NCI-H2171 (cell line): Measurements from ENCODE around the gene DSCAML1.

Source experiments
- DNase-seq: peaks from one replicate; lab custom pipeline; 2025; lab: John Stamatoyannopoulos, UW

DSCAML1 gene

DNA sequence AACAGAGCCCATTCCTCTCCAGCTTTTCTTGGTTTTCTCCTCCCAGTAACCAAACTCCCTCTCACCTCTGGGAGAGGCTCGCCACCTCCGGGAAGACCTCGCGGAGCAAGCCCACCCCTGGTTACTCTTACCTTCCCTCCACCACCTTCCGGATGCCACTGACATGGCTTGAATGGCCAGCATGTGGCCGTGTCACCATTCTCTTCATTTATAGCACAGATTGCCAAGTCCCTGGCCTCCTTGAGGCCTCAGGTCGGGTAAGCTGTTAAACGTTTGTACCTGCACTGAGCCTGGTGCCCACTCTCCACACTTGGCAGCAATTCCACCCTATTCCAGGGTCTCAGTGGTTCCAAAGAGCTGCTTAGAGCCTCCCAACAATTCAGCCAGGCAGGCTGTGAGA, 35.5 kb upstream of the DSCAML1 start:
- no peak for DNase-seq

DNA sequence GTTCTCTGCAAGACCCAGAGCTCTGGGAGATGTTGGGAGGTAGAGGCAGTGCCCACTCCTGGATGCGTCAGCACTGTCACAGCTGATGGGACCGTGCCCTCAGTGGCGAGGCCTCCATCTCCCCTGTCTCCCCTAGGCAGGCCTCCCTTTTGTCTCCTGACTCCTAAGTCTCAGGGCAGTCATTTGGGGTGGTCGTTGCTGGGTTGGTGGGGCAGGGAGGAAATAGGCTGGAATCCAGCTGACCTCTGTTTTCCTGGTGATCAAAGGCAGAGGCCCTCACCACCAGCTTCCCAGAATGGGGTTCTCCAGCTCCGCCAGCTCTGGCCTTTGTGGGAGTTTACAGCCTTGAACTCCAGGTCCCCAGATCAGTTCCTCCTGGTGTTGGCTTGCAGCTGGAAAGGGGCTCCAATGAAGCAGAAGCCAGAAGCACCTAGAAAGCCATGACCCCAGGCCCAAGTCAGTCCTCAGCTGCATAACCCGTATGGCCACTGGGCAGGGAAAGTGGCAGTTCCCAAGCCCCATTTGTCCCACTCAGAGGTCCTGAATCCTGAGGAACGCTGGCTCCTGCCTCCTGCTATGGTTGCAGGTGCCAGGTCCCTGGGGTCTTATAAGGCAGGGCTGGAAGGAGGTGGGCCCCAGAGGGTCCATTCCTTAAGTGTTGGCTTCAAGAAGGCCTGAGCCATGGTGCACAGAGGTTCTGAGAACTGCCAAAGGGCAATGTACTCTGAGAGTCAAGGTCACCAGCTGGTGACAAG, 34.8 kb upstream of the DSCAML1 start:
- no peak for DNase-seq

DNA sequence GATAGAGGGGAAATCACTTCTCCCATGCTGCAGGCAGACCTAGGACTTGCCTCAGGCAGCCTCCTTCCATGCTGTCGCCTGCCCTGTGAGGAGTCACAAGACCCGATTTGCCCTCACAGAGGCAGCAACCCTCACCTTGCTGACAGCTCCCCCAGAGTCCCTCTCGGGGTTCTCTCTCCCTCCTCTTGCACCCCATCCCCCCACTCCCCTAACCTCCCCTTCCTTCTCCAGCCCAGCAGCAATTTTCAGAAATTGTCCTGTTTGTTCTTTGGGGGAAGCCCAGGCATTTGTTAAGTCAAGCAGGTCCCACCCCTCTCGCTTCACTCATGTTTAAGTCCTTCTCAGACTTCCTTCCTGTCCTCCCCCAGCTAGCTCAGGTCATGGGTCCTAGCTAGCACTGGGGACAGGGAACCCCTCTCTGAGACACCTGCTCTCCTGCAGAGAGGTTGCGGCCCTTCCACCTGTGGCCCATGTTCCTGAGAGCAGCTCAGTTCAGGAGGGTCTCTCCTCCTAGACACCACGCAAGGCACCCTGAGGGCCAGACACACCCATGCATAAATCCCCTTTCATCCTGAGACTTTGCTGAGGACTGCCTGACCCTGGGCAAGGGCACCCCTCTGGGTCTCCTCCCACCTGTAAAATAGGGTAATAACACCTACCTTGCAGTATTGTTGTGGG, 33.8 kb upstream of the DSCAML1 start:
- DNase-seq = no peak

DNA sequence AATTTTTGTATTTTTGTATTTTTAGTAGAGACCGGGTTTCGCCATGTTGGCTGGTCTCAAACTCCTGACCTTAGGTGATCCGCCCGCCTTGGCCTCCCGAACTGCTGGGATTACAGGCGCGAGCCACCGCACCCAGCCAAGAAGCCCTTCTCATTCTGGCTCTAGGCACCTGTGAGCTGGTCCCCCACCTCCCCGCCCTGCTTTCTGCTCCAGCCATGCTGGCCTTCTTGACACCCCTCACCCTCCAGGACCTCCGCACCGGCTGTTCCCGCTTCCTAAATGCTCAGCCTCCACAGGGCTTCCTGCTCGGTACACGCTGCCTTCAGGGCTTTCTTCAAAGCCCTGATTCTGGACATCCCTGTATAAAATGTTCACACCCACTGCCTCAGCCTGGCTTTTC, 33.1 kb upstream of the DSCAML1 start:
- no peak for DNase-seq

DNA sequence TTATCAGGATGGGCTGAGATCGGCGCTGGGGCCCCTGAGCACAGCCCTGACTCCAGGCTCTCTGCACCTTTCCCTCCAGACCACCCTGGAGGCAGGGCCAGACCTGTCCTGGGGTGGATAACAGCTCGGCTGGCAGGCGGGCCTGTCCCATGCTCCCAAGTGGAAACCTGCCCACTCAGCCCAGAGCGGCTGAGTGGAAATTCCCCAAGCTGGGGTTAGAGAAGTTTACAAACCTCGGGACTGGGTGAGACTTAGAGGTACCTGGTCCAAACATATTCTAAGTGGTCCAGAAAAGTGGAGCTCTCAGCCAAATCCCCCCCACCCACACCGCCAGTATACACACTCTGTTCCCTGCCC, 32.3 kb upstream of the DSCAML1 start:
- DNase-seq = no peak

DNA sequence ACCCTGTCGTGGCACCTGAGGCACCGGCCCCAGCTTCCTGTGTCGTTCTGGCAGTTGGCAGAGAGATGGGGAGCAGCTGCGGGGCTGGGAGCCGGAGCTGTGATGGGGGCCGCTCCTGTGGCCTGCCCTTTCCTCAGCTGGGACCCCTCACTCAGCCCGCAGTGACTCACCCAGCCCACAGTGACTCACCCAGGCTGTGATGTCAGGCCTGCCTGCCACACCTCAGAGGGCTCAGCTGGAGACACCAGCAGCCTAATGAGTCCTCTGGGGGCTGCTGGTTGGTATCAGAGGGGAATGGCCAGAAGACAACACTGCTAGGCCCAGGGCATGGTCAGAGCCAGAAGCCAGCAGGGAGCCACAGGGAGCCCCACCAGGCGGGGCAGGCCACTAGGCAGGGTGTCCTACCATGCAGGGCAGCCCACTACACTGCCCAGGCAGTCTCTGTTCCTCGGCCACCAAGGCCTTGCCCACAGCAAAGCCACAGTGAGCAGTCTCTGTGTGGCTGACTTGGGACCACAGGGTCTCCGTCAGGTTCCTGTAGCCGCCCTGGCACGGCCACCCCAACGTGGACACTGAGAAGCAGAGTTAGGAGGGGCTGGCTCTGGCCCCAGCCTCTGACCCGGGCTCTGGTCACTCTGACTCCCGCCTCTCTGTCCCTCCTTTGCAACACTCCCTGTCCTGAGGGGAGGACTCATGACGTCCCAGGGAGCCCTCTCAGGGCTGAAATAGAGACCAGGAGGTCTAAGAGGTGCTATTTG, 31.8 kb upstream of the DSCAML1 start:
- no peak for DNase-seq

DNA sequence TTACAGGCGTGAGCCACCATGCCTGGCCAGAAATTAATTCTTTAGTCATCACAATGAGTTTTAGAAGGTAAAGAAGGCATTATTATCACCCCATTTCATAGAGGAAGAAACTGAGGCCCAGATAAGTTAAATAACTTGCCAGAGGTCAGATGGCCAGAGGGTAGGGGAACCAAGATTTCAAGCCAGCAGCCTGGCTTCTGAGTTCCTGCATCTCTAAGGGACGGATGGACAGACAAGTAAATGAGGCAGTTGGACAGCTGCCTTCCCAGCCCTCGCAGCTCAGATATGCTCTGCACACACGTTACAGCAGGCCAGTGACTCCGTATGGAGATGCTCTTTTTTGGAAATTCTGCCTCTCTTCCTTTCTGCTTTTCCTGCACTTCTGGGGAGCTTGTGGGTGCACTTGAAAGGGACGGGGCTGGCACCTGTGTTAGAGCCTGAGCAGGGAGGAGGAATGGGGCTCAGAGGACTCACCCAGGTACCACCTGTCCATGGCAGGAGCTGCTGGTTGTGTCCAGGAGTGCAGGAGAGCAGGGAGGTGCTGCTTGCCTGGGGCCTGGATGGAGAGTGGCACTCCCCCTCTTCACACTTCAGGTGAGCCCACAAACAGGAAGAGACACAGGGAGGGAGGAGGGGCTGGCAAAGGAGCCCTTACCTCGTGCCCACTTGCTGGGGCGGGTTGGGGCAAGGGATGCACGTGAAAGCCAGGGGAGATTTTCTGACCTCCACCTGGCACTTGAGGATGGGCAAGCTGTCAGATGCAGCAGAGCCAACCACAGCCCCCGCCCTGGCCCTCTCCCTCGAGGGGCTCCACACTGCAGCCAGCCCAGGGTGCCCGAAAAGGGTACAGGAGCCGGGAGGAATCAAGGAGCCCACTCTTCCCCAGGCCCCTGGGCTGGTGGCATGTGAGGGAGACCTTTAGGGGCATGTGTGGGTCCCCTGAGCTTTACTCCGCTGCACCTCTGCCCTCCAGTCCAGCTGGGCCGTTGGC, 30.8 kb upstream of the DSCAML1 start:
- no peak for DNase-seq

DNA sequence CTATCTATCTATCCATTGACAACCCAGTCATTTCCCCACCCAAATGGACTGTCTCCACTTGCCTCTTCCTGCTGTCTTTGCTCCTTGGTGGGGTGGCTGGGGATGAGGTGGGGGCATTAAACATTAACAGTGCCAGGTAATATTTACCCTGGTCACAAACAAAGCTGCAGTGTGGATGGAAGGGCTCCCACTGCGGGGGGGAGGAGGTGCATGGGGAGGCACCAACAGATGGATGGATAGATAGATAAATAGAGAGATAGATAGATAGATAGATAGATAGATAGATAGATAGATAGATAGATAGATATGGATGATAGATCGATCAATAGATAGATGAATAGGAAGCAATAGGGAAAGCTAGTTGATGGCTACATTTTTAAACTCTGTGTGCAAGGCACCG, 29.8 kb upstream of the DSCAML1 start:
- DNase-seq = no peak

DNA sequence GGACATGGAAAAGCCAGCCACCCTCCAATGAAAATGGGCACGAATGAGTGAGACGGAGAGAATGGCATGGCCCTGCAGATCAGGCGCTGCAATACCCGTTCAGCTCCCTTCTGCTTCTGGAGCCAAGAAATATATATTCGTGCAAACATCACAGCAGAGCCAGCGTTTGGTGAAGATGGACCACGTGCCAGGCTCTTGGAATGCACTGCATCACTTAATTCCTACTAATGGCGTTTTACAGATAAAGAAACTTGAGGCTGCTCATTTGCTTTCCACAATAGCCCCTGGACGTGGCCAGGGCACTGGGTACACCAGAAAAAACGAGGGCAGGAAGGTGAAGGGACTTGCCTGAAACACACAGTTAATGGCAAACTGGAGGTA, 29.2 kb upstream of the DSCAML1 start:
- DNase-seq = no peak

DNA sequence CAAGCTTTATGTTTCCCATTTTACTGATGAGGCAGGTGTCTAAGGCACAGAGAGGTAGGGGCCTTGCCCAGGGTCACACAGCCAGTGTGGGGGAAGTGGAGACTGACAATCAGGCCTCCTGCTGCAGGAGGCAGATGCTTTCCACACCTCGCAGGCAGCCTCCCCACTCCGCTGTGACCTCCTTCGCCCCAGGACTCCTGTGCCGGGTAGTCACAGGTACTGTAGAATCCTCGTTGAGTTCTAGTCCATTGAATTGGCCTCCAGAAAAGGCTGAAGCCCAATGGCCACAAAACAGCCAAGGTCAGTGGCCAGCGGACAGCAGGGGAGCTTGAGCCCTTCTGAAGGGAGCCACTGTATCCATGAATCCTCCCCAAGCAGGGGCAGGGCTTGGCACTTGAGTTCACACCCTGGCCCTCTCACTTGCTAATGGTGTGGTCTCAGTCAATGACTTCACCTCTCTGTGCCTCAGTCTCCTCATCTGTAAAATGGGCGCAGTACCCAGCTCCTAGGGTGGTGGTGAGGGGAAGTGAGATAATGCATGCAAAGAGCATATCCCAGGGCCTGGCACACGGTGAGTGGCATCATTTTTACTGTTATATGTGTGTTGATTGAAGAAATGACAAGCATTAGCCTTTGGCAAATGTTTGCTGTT, 28.6 kb upstream of the DSCAML1 start:
- DNase-seq = no peak

DNA sequence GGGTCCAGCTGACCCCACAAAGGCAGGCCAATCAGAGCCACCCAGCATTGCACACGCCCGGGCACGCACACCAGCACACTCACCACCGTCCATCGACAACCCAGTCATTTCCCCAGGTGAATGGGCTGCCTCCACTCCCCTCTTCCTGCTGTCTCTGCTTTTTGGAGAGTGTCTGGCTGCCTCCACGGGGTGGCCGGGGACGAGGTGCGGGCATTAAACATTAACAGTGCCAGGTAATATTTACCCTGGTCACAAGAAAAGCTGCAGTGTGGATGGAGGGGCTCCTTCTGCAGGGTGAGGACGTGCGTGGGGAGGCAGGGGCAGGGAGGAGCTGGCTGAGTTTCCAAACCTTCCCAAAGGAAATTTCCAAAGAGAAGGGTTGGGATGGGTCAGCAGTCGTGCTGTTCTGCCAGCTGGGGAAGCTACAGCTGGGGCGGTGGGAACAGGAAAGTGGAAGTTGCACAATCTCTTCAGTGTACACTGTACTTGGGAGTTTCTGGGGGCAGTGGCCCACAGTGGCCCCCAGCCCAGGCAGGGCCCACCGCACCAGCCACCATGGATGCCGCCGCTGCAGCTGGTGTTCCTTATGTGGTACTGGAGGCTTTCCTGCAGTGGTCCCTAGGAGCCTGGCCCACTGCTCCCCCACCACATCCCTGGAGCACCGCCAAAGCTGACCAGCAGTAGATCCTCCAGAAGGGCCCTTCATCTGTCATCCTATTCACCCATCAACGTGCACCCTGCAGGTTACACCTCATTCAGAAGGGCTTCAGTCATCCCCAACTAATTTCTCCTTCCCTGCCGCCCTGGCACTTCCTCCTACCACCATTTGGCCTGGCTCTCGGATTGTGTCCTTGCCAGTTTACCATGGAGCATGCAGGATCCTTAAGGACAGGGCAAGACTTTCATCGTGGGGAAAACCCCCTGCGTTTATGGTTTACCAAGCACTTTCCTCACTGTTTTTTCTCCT, 27.8 kb upstream of the DSCAML1 start, which contains the start of gene FXYD2:
Gene FXYD2 (minus strand): TSS at position 174 of the 967 bp plus-strand sequence. CDS start 66 bp downstream, at position 108.
- DNase-seq = no peak

DNA sequence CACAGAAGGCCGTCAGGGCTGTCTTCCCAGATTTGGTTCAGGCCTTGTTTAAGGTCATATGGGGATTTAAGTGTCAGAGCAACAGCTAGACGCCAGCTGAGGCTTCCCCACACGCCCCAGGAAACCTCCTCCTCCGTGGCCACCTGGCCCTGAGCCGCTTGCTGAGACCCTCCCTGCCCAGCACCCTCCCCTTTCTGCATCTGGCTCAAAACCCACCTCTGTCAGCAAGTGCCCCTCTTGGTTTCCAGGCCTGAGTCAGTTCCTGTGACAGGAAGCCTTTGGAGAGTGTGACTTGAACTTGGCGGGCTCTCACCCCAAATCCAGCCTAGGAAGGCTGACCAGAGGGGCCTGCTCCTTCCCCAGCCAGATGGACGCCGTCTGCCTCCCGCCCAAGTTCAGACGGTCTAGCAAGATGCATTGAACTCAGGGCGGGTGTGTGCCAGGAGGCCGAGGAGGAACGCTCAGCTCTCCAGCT, 27.0 kb upstream of the DSCAML1 start:
- no peak for DNase-seq

DNA sequence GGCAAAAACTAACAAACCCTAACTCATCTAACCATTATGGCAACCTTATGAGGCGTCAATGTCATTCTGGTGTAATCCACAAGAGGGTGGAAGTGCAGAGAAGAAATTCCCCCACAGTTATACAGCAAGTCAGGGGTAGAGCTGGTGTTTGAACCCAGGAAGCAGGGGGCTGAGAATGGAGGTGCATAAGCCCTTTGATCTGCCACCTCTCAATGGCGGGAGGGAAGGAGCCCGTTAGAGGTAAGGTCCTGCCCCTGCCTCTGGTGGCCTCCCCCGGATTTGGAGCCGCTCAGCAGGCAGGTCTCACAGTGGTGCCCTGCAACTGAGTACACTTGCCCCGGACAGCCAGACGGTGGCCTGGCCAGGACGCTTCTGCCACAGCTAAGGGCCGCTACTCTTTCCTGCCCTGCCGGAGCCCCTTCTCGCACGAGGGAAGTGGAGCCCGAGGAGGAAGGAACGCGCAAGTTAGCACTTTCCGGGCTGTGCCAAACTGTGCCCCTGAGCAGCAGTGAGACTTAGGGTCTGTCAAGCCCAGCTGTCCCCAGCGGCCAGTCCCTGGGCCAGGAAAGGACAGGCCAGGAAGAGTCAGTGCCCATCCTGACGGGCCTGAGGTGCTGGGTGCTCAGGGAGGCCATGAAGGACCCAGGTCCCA, 26.4 kb upstream of the DSCAML1 start:
- no peak for DNase-seq

DNA sequence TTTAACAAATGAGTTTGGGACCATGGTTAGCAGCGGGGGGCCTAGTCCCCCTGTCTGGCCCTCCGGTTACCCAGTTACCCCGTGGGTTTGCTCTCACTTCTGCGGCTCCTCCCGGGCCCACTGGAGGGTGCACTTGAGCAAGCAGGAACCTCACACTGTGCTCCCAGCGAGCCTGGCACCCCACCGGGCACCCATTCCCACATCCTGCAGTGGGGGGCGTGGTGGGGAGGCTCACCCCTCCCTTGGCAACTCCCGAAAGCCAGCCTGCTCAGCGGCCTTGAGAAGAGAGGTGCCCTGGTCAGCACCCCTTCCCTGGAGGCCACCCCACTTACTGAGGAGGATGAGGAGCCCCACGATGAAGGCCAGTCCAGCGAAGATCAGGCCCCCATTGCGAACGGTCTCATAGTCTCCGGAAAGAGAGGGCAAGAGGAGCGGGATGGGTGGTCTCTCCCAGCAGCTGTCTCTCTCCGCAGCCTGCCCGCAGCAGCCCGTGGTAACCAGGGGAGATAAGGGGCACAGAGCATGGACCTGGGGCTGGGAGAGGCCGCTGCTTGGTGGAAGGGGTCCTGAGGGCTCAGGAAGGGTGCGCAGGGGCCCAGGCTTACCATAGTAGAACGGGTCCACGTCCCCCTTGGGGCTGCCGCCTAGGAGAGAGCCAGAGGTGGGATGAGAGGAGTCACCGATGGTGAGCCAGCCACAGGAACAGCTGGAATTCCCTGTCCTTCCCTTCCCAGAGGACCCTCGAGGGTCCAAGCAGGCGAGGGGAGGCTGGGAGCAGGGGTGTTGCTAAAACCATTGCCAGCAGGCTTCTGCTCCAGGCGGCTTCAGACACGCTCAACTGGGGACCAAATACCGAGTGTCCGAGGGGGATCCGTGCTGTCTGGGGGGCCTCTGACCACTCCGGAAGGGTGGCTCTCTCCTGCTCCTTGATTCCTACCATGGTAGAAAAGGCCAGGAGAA, 25.3 kb upstream of the DSCAML1 start:
- no peak for DNase-seq

DNA sequence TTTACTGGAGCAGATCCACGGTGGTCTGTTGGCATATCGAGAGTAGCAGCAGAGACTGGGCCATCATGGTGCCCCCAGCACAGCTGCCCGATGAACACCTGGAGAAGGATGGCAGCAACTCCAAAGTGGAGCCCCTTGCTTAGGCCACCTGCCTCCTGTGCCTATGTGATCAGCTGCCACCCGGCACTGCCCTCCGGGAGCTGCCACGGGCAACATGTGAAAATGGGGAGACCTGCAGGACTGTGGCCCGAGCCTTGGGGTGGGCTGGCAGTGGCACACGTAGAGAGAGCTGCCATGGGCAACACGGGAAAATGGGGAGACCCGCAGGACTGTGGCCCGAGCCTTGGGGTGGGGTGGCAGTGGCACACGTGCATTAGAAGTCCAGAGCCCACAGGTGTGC, 24.4 kb upstream of the DSCAML1 start:
- DNase-seq = no peak

DNA sequence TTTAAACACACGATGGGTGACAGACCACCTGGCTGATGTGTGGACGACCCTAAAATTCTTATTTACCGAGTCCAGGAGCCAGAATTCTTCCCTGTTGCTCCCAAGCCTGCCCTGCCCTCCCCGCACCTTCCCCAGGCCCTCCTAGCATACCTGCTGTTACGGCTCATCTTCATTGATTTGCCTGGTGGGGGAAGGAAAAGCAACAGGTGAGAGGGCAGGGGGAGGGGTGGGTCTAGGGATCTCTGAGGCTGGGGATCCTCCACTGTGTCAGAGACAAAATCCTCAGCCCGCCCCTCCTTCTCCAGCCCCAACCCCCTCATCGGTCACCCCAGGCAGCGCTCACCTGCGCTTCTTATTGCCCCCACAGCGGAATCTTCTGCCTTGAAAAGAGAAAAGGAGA, 23.5 kb upstream of the DSCAML1 start:
- DNase-seq = no peak

DNA sequence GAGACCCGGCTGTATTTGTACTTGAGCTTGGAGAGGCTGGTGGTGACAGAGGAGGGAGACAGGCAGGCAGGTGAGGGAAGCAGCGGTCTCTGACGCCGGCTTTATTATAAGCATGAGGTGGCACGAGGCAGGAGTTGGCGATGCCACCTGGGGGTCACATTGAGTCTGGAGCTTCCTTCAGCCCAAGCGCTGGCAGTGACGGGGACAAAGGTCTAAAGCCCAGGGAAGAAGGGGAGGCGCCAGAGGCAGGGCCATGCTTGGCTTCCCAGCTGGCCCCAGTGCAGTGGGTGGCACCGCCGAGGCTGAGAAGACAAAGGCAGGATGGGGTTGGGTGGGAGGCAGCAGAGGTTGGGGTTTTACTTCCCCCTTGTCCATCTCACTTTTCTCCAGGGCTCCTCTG, 23.1 kb upstream of the DSCAML1 start:
- DNase-seq = no peak
